SK-N-SH treated with all-trans-retinoic acid at 6 μM for 48 hours (cell line): ENCODE data around the gene PCDH9.

ENCODE experiments used
- ATAC-seq: fragments of 200-7000 bp; cut with Tn5 transposase; 3 replicates; pipeline ENCODE4 v1.9.1; 2020; ENCODE audit warnings: mild to moderate bottlenecking, moderate library complexity
- ARNTL ChIP-seq: fragments of 450-650 bp; formaldehyde crosslinking; IDR thresholded peaks from 2 replicates; pipeline ENCODE4 v1.5.0; 2020; ENCODE audit warnings: low read depth, mild to moderate bottlenecking, moderate library complexity, borderline replicate concordance
- BACH2 ChIP-seq: fragments of 250-450 bp; sonication (Bioruptor Pico); IDR thresholded peaks from 2 replicates; pipeline ENCODE4 v1.9.0; 2021; ENCODE audit warnings: mild to moderate bottlenecking, borderline replicate concordance
- CREB5 ChIP-seq: fragments of 250-450 bp; sonication (Bioruptor Pico); IDR thresholded peaks from 2 replicates; pipeline ENCODE4 v1.5.1; 2020; ENCODE audit warnings: low read depth, mild to moderate bottlenecking, moderate library complexity
- ESRRG ChIP-seq: fragments of 250-450 bp; sonication (Bioruptor Pico); IDR thresholded peaks from 2 replicates; pipeline ENCODE4 v1.6.1; 2021; ENCODE audit warnings: mild to moderate bottlenecking
- GLIS3 ChIP-seq: fragments of 250-450 bp; sonication (Bioruptor Pico); IDR thresholded peaks from 2 replicates; pipeline ENCODE4 v1.5.0; 2020; ENCODE audit warnings: mild to moderate bottlenecking, moderate library complexity
- ISL1 ChIP-seq: fragments of 250-450 bp; sonication (Bioruptor Pico); IDR thresholded peaks from 2 replicates; pipeline ENCODE4 v2.1.2; 2022; ENCODE audit warnings: mild to moderate bottlenecking, moderate library complexity
- OSR1 ChIP-seq: fragments of 250-450 bp; sonication (Bioruptor Pico); IDR thresholded peaks from 2 replicates; pipeline ENCODE4 v1.8.0; 2022; ENCODE audit warnings: moderate library complexity, mild to moderate bottlenecking, inconsistent platforms
- POU6F1 ChIP-seq: fragments of 250-450 bp; sonication (Bioruptor Pico); IDR thresholded peaks from 2 replicates; pipeline ENCODE4 v1.8.0; 2021; ENCODE audit warnings: low read depth, mild to moderate bottlenecking, moderate library complexity, borderline replicate concordance
- PPARA ChIP-seq: fragments of 250-450 bp; sonication (Bioruptor Pico); IDR thresholded peaks from 2 replicates; pipeline ENCODE4 v1.5.0; 2020; ENCODE audit warnings: mild to moderate bottlenecking, borderline replicate concordance
- RARB ChIP-seq: fragments of 250-450 bp; sonication (Bioruptor Pico); IDR thresholded peaks from 2 replicates; pipeline ENCODE4 v1.8.0; 2021; ENCODE audit warnings: mild to moderate bottlenecking, moderate library complexity
- SNAI2 ChIP-seq: fragments of 250-450 bp; sonication (Bioruptor Pico); IDR thresholded peaks from 2 replicates; pipeline ENCODE4 v1.5.0; 2020; ENCODE audit warnings: mild to moderate bottlenecking, moderate library complexity
- TCF4 ChIP-seq: fragments of 250-450 bp; sonication (Bioruptor Pico); IDR thresholded peaks from 2 replicates; pipeline ENCODE4 v1.8.0; 2021; ENCODE audit warnings: mild to moderate bottlenecking, moderate library complexity, borderline replicate concordance
- TOX ChIP-seq: fragments of 250-450 bp; sonication (Bioruptor Pico); IDR thresholded peaks from 2 replicates; pipeline ENCODE4 v1.8.0; 2021; ENCODE audit warnings: mild to moderate bottlenecking, moderate library complexity, borderline replicate concordance
- TSHZ2 ChIP-seq: fragments of 250-450 bp; sonication (Bioruptor Pico); IDR thresholded peaks from 2 replicates; pipeline ENCODE4 v1.5.0; 2020; ENCODE audit warnings: mild to moderate bottlenecking, moderate library complexity
- ZC3H10 ChIP-seq: fragments of 250-450 bp; sonication (Bioruptor Pico); IDR thresholded peaks from 2 replicates; pipeline ENCODE4 v1.5.1; 2021; ENCODE audit warnings: mild to moderate bottlenecking, moderate library complexity
- ZFP3 ChIP-seq: fragments of 250-450 bp; sonication (Bioruptor Pico); IDR thresholded peaks from 2 replicates; pipeline ENCODE4 v1.5.0; 2020; ENCODE audit warnings: mild to moderate bottlenecking, moderate library complexity
- ZFP30 ChIP-seq: fragments of 450-650 bp; formaldehyde crosslinking; IDR thresholded peaks from 2 replicates; pipeline ENCODE4 v1.5.0; 2022; ENCODE audit warnings: mild to moderate bottlenecking, moderate library complexity
- ZNF565 ChIP-seq: fragments of 450-650 bp; formaldehyde crosslinking; conservative IDR thresholded peaks from 2 replicates; pipeline ENCODE4 v1.5.0; 2020; ENCODE audit warnings: low read depth, mild to moderate bottlenecking, moderate library complexity
- ZNF70 ChIP-seq: fragments of 450-650 bp; formaldehyde crosslinking; IDR thresholded peaks from 2 replicates; pipeline ENCODE4 v1.5.0; 2020; ENCODE audit warnings: mild to moderate bottlenecking, moderate library complexity
- ZNF8 ChIP-seq: fragments of 450-650 bp; formaldehyde crosslinking; IDR thresholded peaks from 2 replicates; pipeline ENCODE4 v1.5.0; 2020; ENCODE audit warnings: mild to moderate bottlenecking, moderate library complexity
- TF ChIP-seq, protein P1 (sequence below): fragments of 250-450 bp; sonication (Bioruptor Pico); IDR thresholded peaks from 2 replicates; pipeline ENCODE4 v1.8.0; 2020; ENCODE audit warnings: mild to moderate bottlenecking, moderate library complexity, borderline replicate concordance
- TF ChIP-seq, protein P2 (sequence below): fragments of 250-450 bp; sonication (Bioruptor Pico); IDR thresholded peaks from 2 replicates; pipeline ENCODE4 v1.5.1; 2021; ENCODE audit warnings: mild to moderate bottlenecking, moderate library complexity

PCDH9 gene

DNA sequence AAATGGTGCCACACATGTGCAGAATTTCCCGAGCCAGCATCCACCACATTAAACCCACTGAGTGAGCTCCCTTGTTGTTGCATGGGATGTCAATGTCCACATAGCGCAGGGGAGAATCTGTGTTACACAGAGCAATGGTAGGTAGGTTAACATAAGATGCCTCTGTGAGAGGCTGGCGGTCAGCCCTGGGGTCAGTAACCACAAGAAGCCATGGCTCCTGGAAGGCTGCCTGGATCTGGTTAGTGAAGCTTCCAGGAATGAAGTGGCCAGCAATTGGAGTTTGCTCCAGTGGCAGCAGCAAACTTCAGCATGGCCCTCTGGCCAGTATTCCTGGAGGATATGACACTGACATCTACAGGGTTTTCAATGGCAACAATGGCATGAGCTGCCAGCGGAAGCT is 37.0 kb upstream of the PCDH9 start:
- no peak for ATAC-seq
- no peak for TF ChIP-seq ARNTL (CRISPR knock-in tag)
- no peak for TF ChIP-seq TCF4 (CRISPR knock-in tag)
- TF ChIP-seq BACH2 (CRISPR knock-in tag) = no peak
- no peak for TF ChIP-seq ZNF8 (CRISPR knock-in tag)
- TF ChIP-seq GLIS3 (CRISPR knock-in tag) = no peak
- TF ChIP-seq ISL1 (CRISPR knock-in tag) = no peak
- TF ChIP-seq RARB (CRISPR knock-in tag) = no peak
- TF ChIP-seq TSHZ2 (CRISPR knock-in tag) = no peak
- TF ChIP-seq CREB5 (CRISPR knock-in tag) = no peak
- TF ChIP-seq PPARA (CRISPR knock-in tag) = no peak
- TF ChIP-seq POU6F1 (CRISPR knock-in tag) = no peak
- TF ChIP-seq TOX = no peak
- TF ChIP-seq, protein P1, sequence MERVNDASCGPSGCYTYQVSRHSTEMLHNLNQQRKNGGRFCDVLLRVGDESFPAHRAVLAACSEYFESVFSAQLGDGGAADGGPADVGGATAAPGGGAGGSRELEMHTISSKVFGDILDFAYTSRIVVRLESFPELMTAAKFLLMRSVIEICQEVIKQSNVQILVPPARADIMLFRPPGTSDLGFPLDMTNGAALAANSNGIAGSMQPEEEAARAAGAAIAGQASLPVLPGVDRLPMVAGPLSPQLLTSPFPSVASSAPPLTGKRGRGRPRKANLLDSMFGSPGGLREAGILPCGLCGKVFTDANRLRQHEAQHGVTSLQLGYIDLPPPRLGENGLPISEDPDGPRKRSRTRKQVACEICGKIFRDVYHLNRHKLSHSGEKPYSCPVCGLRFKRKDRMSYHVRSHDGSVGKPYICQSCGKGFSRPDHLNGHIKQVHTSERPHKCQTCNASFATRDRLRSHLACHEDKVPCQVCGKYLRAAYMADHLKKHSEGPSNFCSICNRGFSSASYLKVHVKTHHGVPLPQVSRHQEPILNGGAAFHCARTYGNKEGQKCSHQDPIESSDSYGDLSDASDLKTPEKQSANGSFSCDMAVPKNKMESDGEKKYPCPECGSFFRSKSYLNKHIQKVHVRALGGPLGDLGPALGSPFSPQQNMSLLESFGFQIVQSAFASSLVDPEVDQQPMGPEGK (CRISPR knock-in tag) = no peak
- no peak for TF ChIP-seq OSR1 (CRISPR knock-in tag)
- no peak for TF ChIP-seq ZFP3
- TF ChIP-seq ZNF70 = no peak
- TF ChIP-seq SNAI2 (CRISPR knock-in tag) = no peak

DNA sequence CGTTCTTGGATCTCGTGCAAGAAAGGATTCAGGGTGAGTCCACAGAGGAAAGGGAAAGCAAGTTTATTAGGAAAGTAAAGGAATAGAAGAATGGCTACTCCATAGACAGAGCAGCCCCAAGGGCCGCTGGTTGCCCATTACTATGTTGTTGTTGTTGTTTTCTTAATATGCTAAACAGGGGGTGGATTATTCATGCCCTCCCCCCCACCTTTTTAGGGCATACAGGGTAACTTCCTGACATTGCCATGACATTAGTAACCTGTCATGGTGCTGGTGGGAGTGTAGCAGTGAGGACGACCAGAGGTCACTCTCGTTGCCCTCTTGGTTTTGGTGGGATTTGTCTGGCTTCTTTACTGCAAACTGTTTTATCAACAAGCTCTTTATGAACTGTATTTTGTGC is 29.1 kb upstream of the PCDH9 start:
- no peak for ATAC-seq

More for the DNA sequence above, 29.1 kb upstream of the PCDH9 start:
- TF ChIP-seq BACH2 (CRISPR knock-in tag) (no peak), TOX (no peak), ISL1 (CRISPR knock-in tag) (no peak), ZFP30 (CRISPR knock-in tag) (no peak), PPARA (CRISPR knock-in tag) (no peak), SNAI2 (CRISPR knock-in tag) (no peak), TCF4 (CRISPR knock-in tag) (no peak), ZNF565 (CRISPR knock-in tag) (no peak), OSR1 (CRISPR knock-in tag) (no peak), ZFP3 (no peak), GLIS3 (CRISPR knock-in tag) (no peak), ZC3H10 (CRISPR knock-in tag) (no peak), ARNTL (CRISPR knock-in tag) (no peak), ESRRG (CRISPR knock-in tag) (no peak)
- TF ChIP-seq, protein P2, sequence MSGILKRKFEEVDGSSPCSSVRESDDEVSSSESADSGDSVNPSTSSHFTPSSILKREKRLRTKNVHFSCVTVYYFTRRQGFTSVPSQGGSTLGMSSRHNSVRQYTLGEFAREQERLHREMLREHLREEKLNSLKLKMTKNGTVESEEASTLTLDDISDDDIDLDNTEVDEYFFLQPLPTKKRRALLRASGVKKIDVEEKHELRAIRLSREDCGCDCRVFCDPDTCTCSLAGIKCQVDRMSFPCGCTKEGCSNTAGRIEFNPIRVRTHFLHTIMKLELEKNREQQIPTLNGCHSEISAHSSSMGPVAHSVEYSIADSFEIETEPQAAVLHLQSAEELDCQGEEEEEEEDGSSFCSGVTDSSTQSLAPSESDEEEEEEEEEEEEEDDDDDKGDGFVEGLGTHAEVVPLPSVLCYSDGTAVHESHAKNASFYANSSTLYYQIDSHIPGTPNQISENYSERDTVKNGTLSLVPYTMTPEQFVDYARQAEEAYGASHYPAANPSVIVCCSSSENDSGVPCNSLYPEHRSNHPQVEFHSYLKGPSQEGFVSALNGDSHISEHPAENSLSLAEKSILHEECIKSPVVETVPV = no peak
- TF ChIP-seq, protein P1 (CRISPR knock-in tag) = no peak
